ENCODE measurements around the gene PECR.

DNA sequence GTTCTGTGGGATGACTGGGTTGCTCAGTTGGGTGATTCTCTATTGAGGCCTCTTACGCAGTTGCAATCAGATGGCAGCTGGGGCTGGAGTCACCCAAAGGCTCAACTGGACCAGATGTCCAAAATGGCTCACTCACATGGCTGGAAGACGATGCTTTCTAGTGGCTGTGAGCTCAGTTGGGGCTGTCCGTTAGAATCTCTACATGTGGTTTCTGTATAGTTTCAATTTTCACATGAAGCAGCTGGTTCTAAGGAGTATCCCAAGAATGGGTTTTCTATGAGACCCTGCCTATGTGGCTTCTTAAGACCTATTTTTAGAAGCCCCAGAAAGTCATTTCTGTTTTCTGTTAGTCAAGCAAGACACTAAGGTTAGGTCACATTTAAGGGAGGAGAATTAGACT, 32.0 kb upstream of the PECR start:
- TF ChIP-seq, protein P1, sequence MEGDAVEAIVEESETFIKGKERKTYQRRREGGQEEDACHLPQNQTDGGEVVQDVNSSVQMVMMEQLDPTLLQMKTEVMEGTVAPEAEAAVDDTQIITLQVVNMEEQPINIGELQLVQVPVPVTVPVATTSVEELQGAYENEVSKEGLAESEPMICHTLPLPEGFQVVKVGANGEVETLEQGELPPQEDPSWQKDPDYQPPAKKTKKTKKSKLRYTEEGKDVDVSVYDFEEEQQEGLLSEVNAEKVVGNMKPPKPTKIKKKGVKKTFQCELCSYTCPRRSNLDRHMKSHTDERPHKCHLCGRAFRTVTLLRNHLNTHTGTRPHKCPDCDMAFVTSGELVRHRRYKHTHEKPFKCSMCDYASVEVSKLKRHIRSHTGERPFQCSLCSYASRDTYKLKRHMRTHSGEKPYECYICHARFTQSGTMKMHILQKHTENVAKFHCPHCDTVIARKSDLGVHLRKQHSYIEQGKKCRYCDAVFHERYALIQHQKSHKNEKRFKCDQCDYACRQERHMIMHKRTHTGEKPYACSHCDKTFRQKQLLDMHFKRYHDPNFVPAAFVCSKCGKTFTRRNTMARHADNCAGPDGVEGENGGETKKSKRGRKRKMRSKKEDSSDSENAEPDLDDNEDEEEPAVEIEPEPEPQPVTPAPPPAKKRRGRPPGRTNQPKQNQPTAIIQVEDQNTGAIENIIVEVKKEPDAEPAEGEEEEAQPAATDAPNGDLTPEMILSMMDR (IDR thresholded peaks at IDR 0.05) = no peak
- no peak for TF ChIP-seq POLR2AphosphoS5 (IDR thresholded peaks at IDR 0.05)
